IPS-11a (cell line): Measurements from ENCODE around the gene LOC128125822.
"Not testable (repeated sequence)": the region's sequence is repeated elsewhere in the genome, so short reads cannot be mapped to it uniquely, and the experiment has no call there.

Experiments used
- H3K4me3 ChIP-seq: one replicate; pipeline ENCODE4 v1.5.1; 2013; ENCODE audit warnings: low read depth, low read length, control low read depth

Gene LOC128125822

GRCh38 chr6:63572044-63572746, at the start of gene LOC128125822, which contains the start of gene PTP4A1:
TSS of gene LOC128125822 (plus strand) at chr6:63572480.
TSS of gene PTP4A1 (plus strand) at chr6:63572480. CDS start at chr6:63576881, 4,401 bp downstream.
- peak within 1 kb of the TSS; percentile 88 for H3K4me3 ChIP-seq

DNA sequence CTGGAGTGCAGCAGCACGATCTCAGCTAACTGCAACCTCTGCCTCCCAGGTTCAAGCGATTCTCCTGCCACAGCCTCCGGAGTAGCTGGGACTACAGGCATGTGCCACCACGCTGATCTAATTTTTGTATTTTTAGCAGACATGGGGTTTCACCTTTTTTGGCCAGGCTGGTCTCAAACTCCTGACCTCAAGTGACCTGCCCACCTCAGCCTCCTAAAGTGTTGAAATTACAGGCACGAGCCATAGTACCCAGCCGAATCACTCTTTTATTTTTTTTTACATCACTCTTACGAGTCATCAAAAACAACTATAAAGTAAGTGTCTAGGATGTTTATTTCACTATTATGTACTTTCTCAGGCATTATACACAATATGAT, 49.4 kb upstream of the LOC128125822 start:
- not testable (repeated sequence) for H3K4me3 ChIP-seq

DNA sequence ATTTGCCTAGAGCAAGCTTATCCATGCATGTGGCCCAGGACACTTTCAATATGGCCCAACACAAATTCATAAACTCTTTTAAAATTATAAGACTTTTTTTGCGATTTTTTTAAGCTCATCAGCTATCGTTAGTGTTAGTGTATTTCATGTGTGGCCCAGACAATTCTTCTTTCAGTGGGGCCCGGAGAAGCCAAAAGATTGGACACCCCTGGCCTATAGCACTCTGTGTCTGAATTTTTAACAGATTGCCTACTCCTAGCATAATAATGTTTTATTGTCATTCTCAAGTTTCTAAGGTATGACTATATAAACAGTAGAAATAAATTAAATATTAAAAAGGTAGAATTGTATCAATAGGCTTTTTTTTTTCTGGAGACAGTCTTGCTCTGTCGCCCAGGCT, 48.6 kb upstream of the LOC128125822 start:
- no peak overlapping the region for H3K4me3 ChIP-seq

- H3K4me3 ChIP-seq: no peak overlapping the region
Measured at GRCh38 chr6:63525186-63525878, 46.9 kb upstream of the LOC128125822 start.

GRCh38 chr6:63526931-63527330, 45.3 kb upstream of the LOC128125822 start:
- no peak overlapping the region for H3K4me3 ChIP-seq

- no peak overlapping the region for H3K4me3 ChIP-seq
Measured at GRCh38 chr6:63527658-63528514, 44.4 kb upstream of the LOC128125822 start.

DNA sequence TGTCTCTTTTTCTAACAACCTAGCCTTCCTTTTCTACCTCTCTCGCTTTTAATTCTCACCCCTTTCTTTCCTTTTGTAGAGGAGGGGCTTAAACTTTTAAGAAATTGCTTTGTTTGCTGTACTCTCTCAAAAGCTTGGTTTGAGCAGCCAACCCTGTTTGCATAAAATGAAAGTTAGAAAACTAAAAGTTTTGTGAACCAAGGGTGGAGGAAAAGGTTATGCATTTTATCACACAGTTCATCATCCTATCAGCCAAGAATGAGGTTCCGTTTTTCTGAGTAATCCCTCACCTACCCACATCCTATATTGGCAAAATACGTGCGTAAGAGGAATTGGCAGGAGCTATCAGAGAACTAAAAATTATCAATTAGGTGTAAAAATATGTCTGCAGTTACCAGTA, 42.8 kb upstream of the LOC128125822 start:
- H3K4me3 ChIP-seq: no peak overlapping the region

- H3K4me3 ChIP-seq: no peak overlapping the region
Measured at GRCh38 chr6:63530182-63530581, 42.1 kb upstream of the LOC128125822 start.

- no peak overlapping the region for H3K4me3 ChIP-seq
Measured at GRCh38 chr6:63530991-63531390, 41.3 kb upstream of the LOC128125822 start.

GRCh38 chr6:63533026-63533425, 39.3 kb upstream of the LOC128125822 start:
- no peak overlapping the region for H3K4me3 ChIP-seq

- H3K4me3 ChIP-seq: no peak overlapping the region
Measured at GRCh38 chr6:63533952-63534351, 38.3 kb upstream of the LOC128125822 start.

- no peak overlapping the region for H3K4me3 ChIP-seq
Measured at GRCh38 chr6:63537201-63537958, 34.9 kb upstream of the LOC128125822 start.

DNA sequence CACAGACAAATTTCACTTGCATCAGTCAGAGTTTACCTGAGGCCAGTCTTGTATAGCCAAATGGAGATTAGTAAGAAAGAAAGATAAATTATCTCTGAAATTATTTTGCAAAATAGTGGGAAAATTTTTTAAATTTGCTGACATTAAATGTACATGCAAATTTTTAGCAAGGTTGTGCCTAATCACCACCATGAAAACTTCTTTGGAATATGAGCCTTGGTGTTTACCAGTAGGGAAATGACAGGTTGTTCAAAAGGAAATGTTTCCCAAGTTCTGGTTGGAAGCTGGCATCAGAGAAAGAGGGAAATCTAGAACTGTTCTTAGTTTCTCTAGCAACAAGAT, 34.4 kb upstream of the LOC128125822 start:
- no peak overlapping the region for H3K4me3 ChIP-seq

- no peak overlapping the region for H3K4me3 ChIP-seq
Measured at GRCh38 chr6:63538550-63538949, 33.7 kb upstream of the LOC128125822 start.

- no peak overlapping the region for H3K4me3 ChIP-seq
Measured at GRCh38 chr6:63543001-63543400, 29.3 kb upstream of the LOC128125822 start.

- no peak overlapping the region for H3K4me3 ChIP-seq
Measured at GRCh38 chr6:63543982-63544381, 28.3 kb upstream of the LOC128125822 start.

- no peak overlapping the region for H3K4me3 ChIP-seq
Measured at GRCh38 chr6:63546236-63546635, 26.0 kb upstream of the LOC128125822 start.

DNA sequence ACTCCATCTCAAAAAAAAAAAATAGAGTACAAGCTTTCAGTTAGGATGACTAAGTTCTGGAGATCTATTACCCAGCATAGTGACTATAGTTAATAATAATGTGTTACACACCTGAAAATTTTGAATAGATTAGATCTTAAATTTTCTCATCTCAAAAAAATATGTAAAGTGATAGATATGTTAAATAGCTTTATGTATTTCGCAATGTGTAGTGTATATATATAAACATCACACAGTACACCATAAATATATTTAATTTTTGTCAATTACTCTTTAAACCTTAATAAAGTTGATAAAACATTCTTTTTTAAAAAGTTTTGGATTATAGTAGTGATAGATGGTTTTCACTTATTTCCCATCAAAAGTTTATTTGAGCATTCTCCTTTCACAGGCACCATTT, 25.6 kb upstream of the LOC128125822 start:
- H3K4me3 ChIP-seq: no peak overlapping the region

GRCh38 chr6:63549076-63549475, 23.2 kb upstream of the LOC128125822 start:
- H3K4me3 ChIP-seq: no peak overlapping the region

- H3K4me3 ChIP-seq: no peak overlapping the region
Measured at GRCh38 chr6:63553208-63553607, 19.1 kb upstream of the LOC128125822 start.

DNA sequence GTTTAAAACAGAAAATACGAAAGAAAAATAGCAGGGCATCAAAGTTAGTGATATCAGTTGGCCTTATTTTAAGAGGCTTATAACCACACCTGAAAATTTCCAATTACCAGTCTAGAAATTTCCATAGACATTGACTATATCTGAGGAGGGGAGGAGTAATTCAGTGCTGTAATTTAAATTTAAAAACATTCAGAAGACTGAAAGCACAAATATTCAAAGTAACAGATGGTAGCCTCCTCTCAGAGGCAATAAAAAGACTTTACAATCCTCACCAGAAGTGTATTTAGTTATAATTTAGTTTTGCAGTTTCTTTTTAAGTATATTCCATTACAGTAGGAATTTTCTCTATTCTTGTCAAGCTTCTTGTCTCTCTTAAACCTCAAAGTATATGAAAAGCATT, 18.4 kb upstream of the LOC128125822 start:
- H3K4me3 ChIP-seq: no peak overlapping the region
